HAP-1 (cell line): Measurements from ENCODE around the gene REL.
"Not testable (repeated sequence)": the region's sequence is repeated elsewhere in the genome, so short reads cannot be mapped to it uniquely, and the experiment has no call there.

Experiments used
- DNase-seq, 2 experiments: peaks; one replicate each; pipeline ENCODE4 v3.0.0-alpha.2; 2016 to 2020; ENCODE audit warnings: low spot score in 2 of 2
- H3K27me3 ChIP-seq: fragments of 250-450 bp; sonication (Bioruptor Pico); 2 replicates; pipeline ENCODE4 v1.5.1; 2020; ENCODE audit warnings: low read depth, mild to moderate bottlenecking, moderate library complexity
- H3K36me3 ChIP-seq: fragments of 250-450 bp; sonication (Bioruptor Pico); replicated peaks from 2 replicates; pipeline ENCODE4 v1.5.1; 2020; ENCODE audit warnings: mild to moderate bottlenecking
- H3K4me1 ChIP-seq: fragments of 250-450 bp; sonication (Bioruptor Pico); 2 replicates; pipeline ENCODE4 v1.5.1; 2020; ENCODE audit warnings: mild to moderate bottlenecking
- H3K4me3 ChIP-seq: fragments of 250-450 bp; sonication (Bioruptor Pico); 2 replicates; pipeline ENCODE4 v1.5.1; 2020; ENCODE audit warnings: mild to moderate bottlenecking, moderate library complexity
- H3K9me3 ChIP-seq: fragments of 250-450 bp; sonication (Bioruptor Pico); 2 replicates; pipeline ENCODE4 v1.5.1; 2020; ENCODE audit warnings: mild to moderate bottlenecking, moderate library complexity
- in situ Hi-C: fragments of 300-500 bp; cut with MboI; formaldehyde crosslinking; loops from 3 replicates; pipeline ENCODE4 v1.14.3; 2020; ENCODE audit warnings: low sequenced_read_pairs, inconsistent platforms, mixed read lengths

The REL gene

DNA sequence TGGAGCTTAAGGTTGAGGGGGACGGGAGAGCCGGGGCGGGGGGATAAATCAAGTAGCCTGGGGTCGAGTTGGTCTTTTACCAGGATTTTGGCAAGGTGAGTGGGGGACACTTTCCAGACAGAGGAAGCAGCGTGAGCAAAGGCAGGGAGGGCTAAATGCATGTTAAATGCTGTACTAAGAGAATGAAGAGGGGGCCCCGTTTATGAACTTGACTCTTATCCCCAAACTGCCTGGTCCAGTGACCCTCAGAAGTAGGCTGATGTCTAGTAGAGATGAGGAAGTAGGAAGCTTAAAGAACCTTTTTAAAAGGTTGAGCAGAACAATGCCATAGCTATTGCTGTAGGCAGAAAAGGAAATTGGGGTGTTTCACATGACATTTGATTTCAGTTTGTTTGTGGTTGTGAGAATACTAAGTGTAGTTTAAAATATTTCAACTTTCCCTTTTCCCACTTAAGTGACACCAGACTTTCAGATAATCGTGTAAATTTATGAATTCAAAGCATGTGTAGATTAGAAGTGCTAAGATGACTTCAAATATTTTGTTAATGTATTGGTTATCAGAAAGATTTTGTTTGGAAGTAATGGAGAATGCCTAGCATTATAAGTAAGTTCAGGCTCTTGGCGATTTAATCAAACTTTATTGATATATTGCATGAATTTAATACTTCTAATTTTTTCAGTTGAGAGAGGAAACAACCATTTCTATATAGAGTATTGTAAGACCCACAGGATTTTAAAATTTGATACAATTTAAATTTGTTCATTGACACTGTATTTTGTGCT, 1.8 kb downstream of the REL start:
- Histone ChIP-seq H3K36me3 (no peaks in the 10 kb centered on the region), H3K4me3 (peak overlapping the region; percentile 90), H3K4me1 (peaks cover 37% of the 10 kb centered on the region), H3K9me3 (no peaks in the 10 kb centered on the region), H3K27me3 (no peaks in the 10 kb centered on the region)
- peak; percentile 19 to 27 for DNase-seq
- in situ Hi-C loops = no loop called here

DNA sequence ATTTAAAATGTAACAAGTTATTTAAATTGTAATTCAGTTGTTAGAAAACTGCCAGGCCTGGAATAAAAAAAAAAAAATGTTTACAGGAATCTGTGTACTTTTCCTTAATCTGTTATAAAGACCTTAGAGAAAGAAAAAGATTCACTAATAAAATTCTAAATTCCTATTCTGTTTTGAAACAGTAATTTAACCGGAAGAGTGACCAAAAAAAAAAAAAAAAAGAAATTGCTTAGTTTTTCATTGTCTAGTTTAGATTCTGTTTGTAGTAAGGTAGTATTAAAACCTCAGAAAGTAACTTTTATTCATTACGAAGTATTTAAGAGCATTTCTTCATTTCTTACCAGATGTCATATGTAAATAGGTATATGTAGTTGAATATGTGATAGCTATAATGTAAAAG, 2.5 kb downstream of the REL start:
- in situ Hi-C loops = no loop called here
- Histone ChIP-seq H3K4me1 (peaks cover 37% of the 10 kb centered on the region), H3K27me3 (no peaks in the 10 kb centered on the region), H3K4me3 (peak overlapping the region; percentile 90), H3K9me3 (no peaks in the 10 kb centered on the region), H3K36me3 (no peaks in the 10 kb centered on the region)
- DNase-seq = no peak

DNA sequence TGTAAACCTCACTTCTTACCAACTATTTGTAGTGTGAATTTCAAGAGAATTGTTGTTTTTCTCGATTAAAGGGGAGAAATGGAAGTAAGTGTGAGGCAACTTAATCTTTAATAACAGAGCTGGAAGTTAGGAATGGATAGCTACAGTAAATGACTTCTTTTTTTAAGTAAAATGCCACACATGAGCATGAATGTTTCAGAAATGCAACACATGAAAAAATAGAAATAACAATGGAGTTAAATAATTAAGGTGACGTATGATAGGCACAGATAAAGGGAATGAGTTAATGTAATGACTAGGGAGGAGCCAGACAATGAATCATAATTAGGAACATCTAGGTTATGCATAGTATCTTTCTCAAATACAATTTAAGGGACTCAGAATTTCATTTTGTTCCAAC, 3.4 kb downstream of the REL start:
- DNase-seq = peak in 1 of 2 experiments; percentile 22
- H3K27me3 ChIP-seq = no peaks in the 10 kb centered on the region
- no peak overlapping the region; the same call in 1 of the 2 replicates for H3K4me3 ChIP-seq
- in situ Hi-C loops = no loop called here
- H3K36me3 ChIP-seq = no peaks in the 10 kb centered on the region
- peaks cover 37% of the 10 kb centered on the region for H3K4me1 ChIP-seq
- H3K9me3 ChIP-seq = no peaks in the 10 kb centered on the region

DNA sequence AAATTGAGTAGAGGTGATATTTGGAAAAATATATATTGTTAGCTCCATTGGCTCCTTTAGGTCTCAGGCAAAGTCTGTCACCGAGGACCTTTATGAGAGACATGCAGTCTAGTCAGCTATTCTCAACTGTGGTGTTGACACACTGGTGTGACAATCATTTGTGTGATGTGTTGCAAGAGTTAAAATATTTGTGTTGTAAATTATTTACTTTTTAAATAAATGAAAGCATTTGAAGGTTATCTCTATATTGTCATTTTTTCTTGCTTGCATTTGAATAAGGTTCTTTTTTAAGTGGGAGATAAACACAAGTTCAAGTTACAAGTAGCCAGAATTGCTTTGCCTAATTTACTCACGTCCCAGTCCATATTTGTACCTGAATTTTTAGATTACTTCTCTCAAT, 4.3 kb downstream of the REL start:
- DNase-seq = peak in 1 of 2 experiments; percentile 17

DNA sequence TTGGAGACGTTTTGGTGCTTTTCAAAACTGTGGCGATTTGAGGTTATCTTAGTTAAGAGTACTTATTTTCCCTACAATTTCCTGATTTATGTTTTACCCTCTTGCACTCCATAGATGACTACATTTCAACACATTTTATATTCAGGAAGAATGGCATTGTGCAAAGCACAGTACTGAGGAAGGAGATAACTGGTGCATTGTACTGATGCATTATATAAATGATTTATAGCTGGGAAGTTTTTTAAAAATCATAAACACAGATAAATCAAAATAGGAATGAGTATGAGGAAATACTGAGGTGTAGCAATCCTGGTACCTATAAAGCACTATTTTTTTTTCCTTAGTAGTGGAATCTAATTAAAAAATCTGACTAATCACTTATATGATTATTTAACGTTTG, 5.6 kb downstream of the REL start:
- peaks cover 31% of the 10 kb centered on the region for H3K4me1 ChIP-seq
- H3K27me3 ChIP-seq = no peaks in the 10 kb centered on the region
- DNase-seq = no peak
- H3K36me3 ChIP-seq = peaks cover 1% of the 10 kb centered on the region; the same call in 1 of the 2 replicates
- no peaks in the 10 kb centered on the region for H3K9me3 ChIP-seq
- in situ Hi-C loops = no loop called here
- H3K4me3 ChIP-seq = no peak overlapping the region

More for the DNA sequence above, 4.3 kb downstream of the REL start:
- Histone ChIP-seq H3K4me3 (no peak overlapping the region), H3K27me3 (no peaks in the 10 kb centered on the region), H3K36me3 (no peaks in the 10 kb centered on the region), H3K9me3 (no peaks in the 10 kb centered on the region), H3K4me1 (peaks cover 31% of the 10 kb centered on the region)
- in situ Hi-C loops = no loop called here

DNA sequence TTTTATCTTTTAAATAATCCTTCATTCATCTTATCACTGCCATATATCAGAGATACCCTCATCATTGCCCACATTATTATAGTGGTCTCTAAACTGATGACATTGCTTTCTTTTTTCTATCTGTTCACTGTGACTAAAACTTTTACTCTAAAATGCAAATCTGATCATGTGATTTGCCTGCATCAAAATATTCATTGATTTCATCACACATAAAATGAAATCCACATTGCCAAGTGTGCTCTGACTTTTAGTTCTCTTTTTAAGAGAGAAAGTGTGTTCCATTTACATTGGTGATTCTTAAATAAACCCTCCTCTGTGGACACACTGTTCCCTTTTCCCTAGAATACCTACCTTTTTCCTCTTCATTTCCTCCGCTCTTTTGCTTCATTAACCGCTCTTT, 7.5 kb downstream of the REL start:
- DNase-seq = no peak
- Histone ChIP-seq H3K27me3 (no peaks in the 10 kb centered on the region), H3K36me3 (peaks cover 3% of the 10 kb centered on the region; the same call in 1 of the 2 replicates), H3K4me1 (peaks cover 41% of the 10 kb centered on the region), H3K4me3 (no peak overlapping the region), H3K9me3 (no peaks in the 10 kb centered on the region)
- in situ Hi-C loops = no loop called here

DNA sequence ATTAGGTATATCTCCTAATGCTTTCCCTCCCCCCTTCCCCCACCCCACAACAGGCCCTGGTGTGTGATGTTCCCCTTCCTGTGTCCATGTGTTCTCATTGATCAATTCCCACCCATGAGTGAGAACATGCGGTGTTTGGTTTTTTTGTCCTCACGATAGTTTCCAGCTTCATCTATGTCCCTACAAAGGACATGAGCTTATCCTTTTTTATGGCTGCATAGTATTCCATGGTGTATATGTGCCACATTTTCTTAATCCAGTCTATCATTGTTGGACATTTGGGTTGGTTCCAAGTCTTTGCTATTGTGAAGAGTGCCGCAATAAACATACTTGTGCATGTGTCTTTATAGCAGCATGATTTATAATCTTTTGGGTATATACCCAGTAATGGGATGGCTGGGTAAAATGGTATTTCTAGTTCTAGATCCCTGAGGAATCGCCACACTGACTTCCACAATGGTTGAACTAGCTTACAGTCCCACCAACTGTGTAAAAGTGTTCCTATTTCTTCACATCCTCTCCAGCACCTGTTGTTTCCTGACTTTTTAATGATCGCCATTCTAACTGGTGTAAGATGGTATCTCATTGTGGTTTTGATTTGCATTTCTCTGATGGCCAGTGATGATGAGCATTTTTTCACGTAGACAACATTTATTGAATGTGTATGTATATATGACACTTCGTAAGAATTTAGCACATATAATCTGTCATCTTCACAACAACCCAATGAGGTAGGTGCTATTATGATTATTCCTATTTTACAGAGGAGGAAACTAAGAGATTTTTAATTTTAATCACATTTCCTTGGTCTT, 8.4 kb downstream of the REL start:
- H3K9me3 ChIP-seq, DNase-seq, H3K36me3 ChIP-seq, H3K4me3 ChIP-seq, H3K27me3 ChIP-seq, in situ Hi-C loops: not testable (repeated sequence)
- H3K4me1 ChIP-seq = peaks cover 33% of the 10 kb centered on the region

DNA sequence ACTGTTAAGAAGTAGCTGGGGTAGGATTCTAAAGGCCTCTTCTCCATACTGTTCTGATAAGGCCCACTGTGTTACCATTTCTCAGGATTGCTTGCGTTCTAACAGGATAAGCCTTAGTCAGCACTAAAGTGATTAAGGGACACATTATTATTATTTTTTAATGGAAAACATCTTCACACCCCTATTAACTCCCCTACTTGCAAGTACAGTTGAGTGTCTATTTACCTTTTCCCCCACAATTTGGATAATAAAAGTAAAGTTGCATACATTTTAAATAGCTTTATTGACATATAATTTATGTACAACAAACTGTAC, 9.0 kb downstream of the REL start:
- Histone ChIP-seq H3K36me3 (peaks cover 3% of the 10 kb centered on the region; the same call in 1 of the 2 replicates), H3K9me3 (no peaks in the 10 kb centered on the region), H3K4me1 (peaks cover 28% of the 10 kb centered on the region), H3K27me3 (no peaks in the 10 kb centered on the region), H3K4me3 (no peak overlapping the region)
- in situ Hi-C loops = no loop called here
- DNase-seq = no peak

DNA sequence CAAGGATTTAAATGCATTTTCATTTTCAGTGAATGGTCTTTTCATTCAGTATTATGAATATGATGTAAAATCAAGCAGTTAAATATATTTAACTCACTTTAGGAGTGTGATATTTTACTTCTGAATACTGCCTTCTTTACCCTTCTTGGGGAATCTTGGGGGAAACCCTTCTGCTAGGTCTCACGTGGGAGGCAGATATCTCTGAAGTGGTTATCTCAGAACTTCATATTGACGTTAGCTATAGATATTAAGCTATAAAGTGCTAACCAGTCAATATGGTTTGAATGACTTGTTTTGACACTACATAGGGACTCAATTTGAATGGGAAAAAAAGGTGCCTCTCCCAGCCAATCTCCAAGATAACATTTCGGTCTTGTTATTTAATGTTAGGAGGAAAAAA, 9.8 kb downstream of the REL start:
- no peak for DNase-seq
- peaks cover 5% of the 10 kb centered on the region; the same call in 1 of the 2 replicates for H3K36me3 ChIP-seq
- no peaks in the 10 kb centered on the region for H3K27me3 ChIP-seq
- in situ Hi-C loops = no loop called here
- H3K9me3 ChIP-seq = no peaks in the 10 kb centered on the region
- no peak overlapping the region for H3K4me3 ChIP-seq
- peaks cover 19% of the 10 kb centered on the region for H3K4me1 ChIP-seq

DNA sequence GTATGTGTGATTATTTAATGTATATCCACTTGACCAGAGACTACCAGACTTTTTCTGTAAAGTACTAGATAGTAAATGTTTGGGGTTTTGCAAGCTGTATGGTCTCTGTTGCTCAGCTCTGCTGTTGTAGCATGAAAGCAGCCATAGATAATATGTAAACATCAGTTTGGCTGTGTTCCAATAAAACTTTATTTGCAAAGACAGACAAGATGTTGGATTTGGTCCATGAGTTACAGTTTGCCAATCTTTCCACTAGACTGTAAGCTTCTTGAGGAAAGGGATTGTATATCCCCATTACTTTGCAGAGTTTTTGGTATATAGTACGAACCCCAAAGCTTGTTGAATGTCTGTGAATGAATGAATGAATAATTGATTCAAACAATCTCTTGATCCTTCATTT, 17.2 kb downstream of the REL start:
- H3K27me3 ChIP-seq = no peaks in the 10 kb centered on the region
- no peak for DNase-seq
- in situ Hi-C loops = no loop called here
- no peaks in the 10 kb centered on the region for H3K9me3 ChIP-seq
- no peak overlapping the region for H3K4me3 ChIP-seq
- H3K36me3 ChIP-seq = peaks cover 39% of the 10 kb centered on the region
- H3K4me1 ChIP-seq = peaks cover 6% of the 10 kb centered on the region

DNA sequence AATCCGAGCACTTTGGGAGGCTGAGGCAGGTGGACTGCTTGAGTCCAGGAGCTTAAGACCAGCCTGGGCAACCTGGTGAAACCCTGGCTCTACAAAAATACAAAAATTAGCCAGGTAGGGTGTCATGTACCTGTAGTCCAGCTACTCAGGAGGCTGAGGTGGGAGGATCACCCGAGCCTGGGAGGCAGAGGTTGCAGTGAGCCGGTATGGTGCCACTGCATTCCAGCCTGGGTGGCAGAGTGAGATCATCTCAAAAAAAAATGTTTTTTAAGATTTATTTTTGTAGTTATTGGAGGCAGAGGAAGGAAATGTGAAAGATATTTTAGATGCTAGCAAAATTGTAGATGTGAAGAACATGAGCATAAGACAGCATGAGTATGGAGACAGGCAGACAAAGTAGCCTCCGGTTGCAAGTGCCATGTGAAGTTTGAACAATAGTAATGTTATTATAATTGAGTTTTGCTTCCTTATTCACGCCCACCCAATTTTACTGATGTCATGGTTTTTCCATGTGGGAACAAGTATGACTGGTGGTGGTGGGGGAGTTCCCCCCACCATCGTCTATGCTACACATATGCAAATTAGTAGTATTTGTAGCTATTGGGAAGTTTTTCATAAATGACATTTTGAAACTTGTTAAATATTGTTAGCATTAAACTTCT, 18.0 kb downstream of the REL start:
- in situ Hi-C loops = no loop called here
- no peaks in the 10 kb centered on the region for H3K27me3 ChIP-seq
- H3K4me1 ChIP-seq = peaks cover 2% of the 10 kb centered on the region; the same call in 1 of the 2 replicates
- H3K36me3 ChIP-seq = peaks cover 39% of the 10 kb centered on the region
- no peak for DNase-seq
- H3K4me3 ChIP-seq = no peak overlapping the region
- no peaks in the 10 kb centered on the region for H3K9me3 ChIP-seq

DNA sequence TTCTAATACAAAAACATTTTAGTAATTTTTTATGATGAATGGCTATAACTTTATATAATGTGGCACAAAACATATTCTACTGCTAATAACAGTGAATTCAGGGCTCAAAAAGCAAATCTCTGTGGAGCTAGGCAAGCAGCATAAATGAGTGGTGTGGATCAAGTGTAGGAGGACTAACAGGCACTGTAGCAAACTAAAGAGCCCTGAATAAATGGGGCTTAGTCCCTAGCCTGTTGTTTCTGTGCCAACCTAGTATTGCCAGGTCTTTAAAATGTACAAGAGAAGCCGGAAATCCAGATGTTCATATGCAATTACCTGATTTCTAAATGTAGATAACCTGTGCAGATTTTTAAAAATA, 18.5 kb downstream of the REL start:
- Histone ChIP-seq H3K27me3 (no peaks in the 10 kb centered on the region), H3K4me3 (no peak overlapping the region), H3K36me3 (peaks cover 39% of the 10 kb centered on the region), H3K9me3 (no peaks in the 10 kb centered on the region), H3K4me1 (peaks cover 2% of the 10 kb centered on the region; the same call in 1 of the 2 replicates)
- in situ Hi-C loops = no loop called here
- DNase-seq = no peak

DNA sequence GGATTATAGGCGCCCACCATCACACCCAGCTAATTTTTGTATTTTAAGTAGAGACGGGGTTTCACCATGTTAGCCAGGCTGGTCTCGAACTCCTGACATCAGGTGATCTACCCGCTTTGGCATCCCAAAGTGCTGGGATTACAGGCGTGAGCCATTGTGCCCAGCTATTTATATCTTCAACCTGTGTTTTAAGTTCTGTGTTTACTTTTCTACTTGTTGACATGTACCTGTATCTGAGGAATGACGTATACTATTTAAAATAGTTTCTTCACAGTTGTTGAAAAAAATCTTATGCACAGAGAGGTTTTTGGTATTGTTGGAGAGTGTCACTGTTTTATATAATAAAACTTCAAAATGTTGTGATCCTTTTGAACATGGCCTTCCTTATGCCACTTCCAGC, 19.9 kb downstream of the REL start:
- H3K4me3 ChIP-seq, H3K9me3 ChIP-seq, DNase-seq, H3K27me3 ChIP-seq, in situ Hi-C loops, H3K4me1 ChIP-seq: not testable (repeated sequence)
- peaks cover 36% of the 10 kb centered on the region for H3K36me3 ChIP-seq

DNA sequence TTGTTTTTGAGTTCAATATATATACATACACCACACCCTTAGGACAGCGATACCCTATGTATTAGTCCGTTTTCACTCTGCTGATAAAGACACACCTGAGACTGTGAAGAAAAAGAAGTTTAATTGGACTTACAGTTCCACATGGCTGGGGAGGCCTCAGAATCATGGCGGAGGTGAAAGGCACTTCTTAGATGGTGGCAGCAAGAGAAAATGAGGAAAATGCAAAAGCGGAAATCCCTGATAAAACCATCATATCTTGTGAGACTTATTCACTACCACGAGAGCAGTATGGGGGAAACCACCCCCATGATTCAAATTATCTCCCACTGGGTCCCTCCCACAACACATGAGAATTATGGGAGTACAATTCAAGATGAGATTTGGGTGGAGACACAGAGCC, 24.5 kb downstream of the REL start:
- H3K4me1 ChIP-seq, in situ Hi-C loops, H3K4me3 ChIP-seq, H3K9me3 ChIP-seq, H3K27me3 ChIP-seq, DNase-seq: not testable (repeated sequence)
- H3K36me3 ChIP-seq = peaks cover 15% of the 10 kb centered on the region
